GM19043 (cell line): ENCODE data around the gene AHRR.
A peak's percentile ranks its signal among the peaks of the same experiment; 100 is the strongest.
"Not testable (repeated sequence)": the region's sequence is repeated elsewhere in the genome, so short reads cannot be mapped to it uniquely, and the experiment has no call there.

Experiments used
- ATAC-seq: cut with Tn5 transposase; IDR thresholded peaks from one replicate; pipeline ENCODE4 v1.9.1; 2021; ENCODE audit warnings: low read depth; ENCODE audit not compliant: unreplicated experiment

AHRR gene

GRCh38 chr5:466661-467310, 145.3 kb downstream of the AHRR start:
- no peak for ATAC-seq

DNA sequence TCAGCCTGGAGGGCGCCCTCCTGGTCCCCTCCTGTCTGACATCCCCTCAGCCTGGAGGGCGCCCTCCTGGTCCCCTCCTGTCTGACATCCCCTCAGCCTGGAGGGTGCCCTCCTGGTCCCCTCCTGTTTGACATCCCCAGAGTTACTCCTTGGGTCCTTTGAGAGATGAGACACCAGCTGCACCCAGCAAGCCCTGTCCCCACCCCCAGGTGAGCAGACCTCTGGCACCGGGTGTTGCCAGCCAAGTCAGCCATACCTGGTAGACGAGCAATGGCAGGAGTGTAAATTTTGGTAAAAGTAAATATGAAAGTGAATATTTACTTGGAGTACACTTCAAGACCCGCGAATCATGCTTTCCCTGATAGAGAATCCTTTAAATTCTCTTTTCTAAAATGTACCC, 146.9 kb downstream of the AHRR start:
- no peak for ATAC-seq

DNA sequence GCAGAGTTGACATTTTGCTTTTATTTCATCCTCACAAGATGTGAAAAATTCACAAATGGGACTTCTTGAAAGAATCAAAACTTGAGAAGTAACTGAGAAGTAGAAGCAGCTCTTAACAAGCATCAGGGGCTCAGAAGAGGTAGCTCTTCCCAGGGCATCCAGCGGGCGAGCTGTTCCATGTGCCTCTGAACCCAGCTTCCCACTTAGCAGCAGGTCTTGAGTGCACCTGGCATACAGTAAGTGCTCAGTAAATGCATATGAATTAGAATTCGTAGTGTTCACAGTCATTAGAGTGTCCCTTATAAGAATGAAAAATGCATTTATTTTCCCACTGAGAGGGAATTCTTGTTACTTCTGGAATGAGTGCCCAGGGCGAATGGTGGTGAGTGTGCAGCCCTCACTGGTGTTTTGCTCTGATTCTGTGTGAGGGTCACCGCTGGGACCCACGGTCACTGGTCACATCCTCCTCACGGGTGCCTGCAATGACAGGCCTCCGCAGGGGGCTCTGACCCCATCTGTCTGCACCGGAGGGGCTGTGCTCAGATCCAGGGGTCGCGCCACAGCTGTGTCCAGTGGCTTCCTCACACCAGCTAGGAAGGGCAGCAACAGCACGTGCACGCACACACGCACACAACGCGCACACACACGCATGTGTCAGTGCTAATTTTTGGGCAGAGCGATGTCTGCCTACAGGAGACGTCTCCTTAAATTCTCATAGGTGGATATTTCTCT, 148.4 kb downstream of the AHRR start:
- no peak for ATAC-seq

DNA sequence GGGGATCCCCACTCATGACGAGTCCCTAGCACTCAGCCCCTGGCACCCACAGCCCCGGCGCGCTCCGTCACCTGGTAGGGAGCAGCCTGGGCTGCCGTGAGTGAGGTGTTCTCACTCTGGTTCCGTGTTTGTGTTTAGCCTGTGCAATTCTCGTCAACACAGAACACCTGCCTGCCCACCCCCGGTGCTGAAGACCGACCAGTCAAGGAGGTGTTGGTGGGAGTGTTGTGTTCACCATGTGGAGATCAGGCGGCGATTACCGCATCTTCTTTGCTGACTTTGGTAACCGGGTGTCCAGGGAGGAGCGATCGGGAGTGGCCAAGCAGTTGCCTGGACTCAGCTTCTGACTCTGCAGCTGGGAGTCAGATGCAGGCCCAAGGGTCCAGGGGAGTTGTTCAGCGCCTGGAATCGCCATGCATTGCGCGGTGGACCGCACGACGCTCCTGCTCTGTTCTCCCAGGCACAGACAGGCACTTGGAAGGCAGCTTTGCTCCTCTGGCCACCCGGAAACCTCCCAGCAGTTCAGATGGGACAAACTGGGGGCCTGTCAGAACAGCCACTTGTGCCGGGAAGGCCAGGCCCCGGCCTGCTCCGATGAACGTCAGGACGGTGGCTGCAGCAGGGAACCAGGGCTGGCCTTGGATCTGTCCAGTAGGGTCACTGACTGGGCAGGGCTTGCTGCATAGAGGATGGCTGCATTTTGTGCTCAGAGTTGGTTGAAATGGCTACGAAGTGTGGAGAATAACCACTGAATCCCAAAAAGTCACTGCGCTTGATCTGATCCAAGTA, 149.6 kb downstream of the AHRR start:
- ATAC-seq = no peak

- no peak for ATAC-seq
Observed at GRCh38 chr5:471750-472058, 150.2 kb downstream of the AHRR start.

- no peak for ATAC-seq
Observed at GRCh38 chr5:472076-472655, 150.7 kb downstream of the AHRR start.

DNA sequence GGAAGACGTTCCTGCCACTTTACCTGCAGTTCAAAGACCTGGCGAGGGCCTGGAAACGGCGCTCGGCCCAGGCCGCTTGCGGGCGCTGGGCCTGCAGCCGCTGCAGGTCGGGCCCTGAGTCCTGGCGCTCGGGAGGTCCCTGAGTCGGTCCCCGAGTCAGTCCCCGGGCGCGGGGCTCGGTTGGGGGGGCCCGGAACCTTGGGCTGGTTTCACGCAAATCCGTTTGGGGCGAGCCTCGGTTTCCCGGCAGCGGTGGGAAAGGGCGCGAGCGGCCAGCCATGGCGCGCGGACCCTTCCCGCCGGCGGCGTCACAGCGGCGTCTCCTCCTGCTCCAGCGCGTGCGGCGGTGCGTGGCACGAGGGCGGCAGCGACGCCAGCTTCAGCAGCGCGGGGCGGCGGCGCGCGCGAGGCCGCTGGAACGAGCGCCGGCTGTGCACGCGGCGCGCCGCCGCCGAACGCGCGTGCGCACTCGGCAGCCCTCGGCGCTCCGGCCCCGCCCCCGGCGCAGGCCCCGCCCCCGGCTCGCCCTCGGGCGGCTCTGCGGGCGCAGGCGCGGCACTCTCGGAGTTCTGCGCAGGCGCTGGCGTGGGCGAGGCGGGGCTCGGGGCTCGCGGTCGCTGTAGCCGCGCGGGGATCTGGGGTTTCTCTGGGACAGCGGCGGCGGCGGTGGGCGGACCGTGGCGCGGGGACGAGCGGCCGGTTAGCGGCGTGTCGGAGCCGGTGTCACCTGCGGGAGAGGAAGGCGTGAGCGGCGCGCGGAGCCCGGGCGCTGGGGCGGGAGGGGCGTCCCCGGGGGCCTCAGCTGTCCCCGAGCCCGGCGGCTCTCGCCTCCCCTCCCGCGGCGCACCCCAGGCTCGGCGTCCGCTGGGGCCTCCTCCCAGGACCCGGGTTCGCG, 151.4 kb downstream of the AHRR start:
- ATAC-seq = peak; percentile 65

DNA sequence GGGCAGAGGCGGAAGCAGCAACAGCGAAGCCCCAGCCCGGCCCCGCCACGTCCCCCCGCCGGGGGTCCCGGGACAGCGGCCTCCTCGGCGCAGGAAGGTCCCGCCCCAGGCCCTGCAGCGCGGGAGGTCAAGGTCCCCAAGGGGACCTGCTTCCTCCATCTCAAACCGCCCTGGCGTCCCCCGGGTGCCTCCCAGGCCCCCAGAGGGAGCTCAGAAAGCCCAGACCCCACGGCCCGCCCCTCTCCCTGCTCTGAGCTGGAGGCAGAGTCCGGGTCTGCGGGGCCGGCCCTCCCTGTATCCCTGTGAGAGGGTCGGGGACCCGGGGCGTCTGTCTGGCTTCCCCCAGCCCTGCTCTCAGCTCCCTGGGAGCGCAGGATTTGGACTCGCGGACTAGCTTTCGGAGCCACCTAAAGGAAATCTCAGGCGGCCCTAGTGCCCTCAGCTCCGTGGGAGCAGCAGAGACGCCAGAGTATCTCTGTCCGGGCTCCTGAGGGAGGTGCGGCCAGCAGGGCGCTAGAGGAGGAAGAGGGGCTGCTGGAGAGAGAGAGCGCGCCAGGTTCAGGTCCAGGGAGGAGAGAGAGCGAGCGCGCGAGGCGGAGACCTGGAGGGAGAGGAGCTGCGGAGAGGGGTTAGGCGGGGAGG, 152.2 kb downstream of the AHRR start:
- ATAC-seq = peak; percentile 16

- ATAC-seq = not testable (repeated sequence)
Observed at GRCh38 chr5:474232-474839, 152.8 kb downstream of the AHRR start.

- ATAC-seq = no peak
Observed at GRCh38 chr5:474840-475661, 153.5 kb downstream of the AHRR start.

- ATAC-seq = no peak
Observed at GRCh38 chr5:475704-476101, 154.2 kb downstream of the AHRR start.

- ATAC-seq = no peak
Observed at GRCh38 chr5:476102-476813, 154.7 kb downstream of the AHRR start.

DNA sequence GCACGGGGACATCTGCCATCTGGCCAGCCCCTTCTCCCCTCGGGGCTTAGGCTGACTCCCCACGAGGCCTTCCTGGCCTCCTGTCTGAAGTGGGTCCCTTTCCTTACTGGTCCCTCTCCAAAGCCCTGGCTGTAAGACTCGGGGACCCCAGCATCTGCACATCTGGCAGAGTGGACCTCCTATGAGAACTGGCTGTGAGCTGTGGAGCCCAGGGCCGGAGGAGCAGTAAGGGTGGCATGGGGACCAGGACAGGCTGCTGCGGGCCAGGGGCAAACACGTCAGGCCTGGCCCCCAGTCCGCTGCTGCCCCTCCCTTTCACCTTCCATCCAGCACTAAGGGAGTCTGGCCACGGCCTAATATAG, 155.3 kb downstream of the AHRR start:
- no peak for ATAC-seq

DNA sequence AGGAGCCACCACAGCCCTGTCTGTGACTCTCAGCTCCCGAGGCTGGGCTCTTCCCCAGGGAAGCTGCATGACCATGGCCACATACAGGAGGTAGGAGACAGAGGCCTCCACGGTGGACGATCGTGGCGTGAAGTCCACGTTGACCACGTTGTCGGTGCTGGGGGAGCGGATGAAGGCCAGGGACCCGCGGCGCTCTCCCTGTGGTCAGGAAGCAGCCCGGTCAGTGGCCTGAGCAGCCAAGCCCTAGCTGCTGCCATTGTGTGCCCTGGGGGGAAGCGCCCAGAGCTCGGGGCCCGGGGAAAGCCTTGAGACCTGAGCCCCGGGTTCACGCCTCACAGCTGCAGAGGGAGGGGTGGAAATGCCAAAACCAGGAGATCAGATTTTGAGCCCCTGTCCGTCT, 155.7 kb downstream of the AHRR start:
- ATAC-seq = no peak

DNA sequence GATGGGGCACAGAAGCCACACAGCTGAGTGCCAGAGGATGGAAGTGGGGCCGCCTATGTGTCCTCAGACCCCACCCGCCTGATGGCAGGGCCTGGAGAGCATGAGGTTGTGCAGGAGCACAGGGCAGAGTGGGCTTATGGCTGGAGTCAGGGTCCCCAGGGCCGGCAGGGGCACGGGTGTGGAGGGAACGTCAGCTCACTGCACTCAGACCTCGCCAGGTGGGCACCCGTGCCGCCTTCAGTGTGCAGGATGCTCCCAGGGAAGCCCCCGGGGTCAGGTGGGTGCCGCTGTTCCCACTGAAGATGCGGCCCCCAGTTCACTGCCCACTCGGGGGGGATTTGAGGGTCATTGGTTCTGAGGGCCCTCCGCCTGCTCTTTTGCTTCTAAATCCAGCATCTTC, 156.4 kb downstream of the AHRR start:
- no peak for ATAC-seq

DNA sequence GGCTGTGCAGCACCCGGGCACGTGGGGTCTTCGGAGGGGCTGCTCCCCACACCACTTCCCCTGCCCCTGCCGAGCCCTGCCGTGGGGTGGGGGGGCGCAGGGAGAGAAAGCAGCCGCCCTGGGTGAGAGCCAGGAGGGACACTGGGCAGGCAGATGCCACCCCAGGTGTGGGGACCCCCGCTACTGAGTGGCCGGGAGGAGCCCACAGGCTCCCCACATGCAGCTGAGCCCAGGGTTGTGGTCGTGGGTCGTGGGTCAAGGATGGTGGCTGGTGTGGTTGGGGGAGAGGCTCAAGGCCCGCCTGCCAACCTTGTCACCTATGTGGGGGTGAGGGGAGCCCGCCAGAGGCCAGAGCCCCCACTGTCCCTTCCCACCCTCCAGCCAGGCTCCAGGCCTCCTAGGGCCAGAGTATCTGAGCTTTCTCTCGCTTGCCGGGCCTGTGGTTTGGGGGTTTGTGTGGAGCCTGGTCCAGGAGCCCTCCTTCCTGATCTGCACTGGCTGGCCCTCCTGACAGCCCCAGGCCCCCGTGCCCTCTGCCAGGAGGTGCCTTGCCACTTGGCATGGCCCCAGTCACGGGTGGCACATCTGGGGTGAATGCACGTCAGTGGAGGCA, 157.0 kb downstream of the AHRR start:
- no peak for ATAC-seq

- ATAC-seq = no peak
Observed at GRCh38 chr5:478982-479535, 157.5 kb downstream of the AHRR start.
